ENCODE results near the gene TMEM35B.

DNA sequence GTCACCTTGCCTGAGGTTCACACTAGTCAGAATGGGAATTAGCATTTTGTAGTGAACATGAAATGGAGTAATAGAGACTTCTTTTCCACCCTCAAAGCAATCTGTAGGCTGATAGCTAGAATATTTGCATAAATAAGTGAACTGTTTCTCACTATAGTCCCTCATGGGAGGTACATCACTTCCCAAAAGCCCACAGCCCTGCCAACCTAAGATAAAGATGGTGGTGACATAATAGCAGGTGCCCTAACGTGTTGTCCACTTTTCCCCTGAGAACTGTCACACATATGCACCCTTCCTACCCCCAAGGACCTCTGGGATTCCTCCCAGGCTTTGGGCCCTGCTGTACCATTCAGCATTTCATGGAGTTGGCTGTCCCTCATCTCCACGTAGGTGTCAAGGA, 4.4 kb downstream of the TMEM35B start:
- TF ChIP-seq CTCF (conservative IDR thresholded peaks at IDR 0.05 in 1 of 2, IDR thresholded peaks at IDR 0.05 in 1 of 2; ENCODE audit: low read depth in 1 of 2, low read length in 2 of 2) (no peak), EZH2 (IDR thresholded peaks at IDR 0.05; ENCODE audit: low read length, missing control alignments) (no peak)
